Amniotic epithelial cell (primary cell): Measurements from ENCODE around the gene SKAP1.
"Not testable (repeated sequence)": the region's sequence is repeated elsewhere in the genome, so short reads cannot be mapped to it uniquely, and the experiment has no call there.

Experiments used
- DNase-seq: peaks from one replicate; pipeline ENCODE4 v3.0.0-alpha.2; 2010; ENCODE audit warnings: low read depth

The SKAP1 gene

GRCh38 chr17:48429638-48430586, at the start of gene SKAP1:
TSS of gene SKAP1 (minus strand) at chr17:48430214.
- no peak for DNase-seq

GRCh38 chr17:48479014-48479402, 49.0 kb upstream of the SKAP1 start:
- DNase-seq, result no peak

GRCh38 chr17:48478224-48479013, 48.4 kb upstream of the SKAP1 start:
- peak; percentile 45 for DNase-seq

GRCh38 chr17:48477221-48477620, 47.2 kb upstream of the SKAP1 start:
- no peak for DNase-seq

- peak; percentile 96 for DNase-seq
Observed at GRCh38 chr17:48472411-48473281, 42.6 kb upstream of the SKAP1 start.

- no peak for DNase-seq
Observed at GRCh38 chr17:48471817-48472410, 41.9 kb upstream of the SKAP1 start.

GRCh38 chr17:48470388-48471034, 40.5 kb upstream of the SKAP1 start:
- DNase-seq, result peak; percentile 79

- no peak for DNase-seq
Observed at GRCh38 chr17:48469227-48469626, 39.2 kb upstream of the SKAP1 start.

GRCh38 chr17:48468299-48468698, 38.3 kb upstream of the SKAP1 start:
- no peak for DNase-seq

- DNase-seq, result no peak
Observed at GRCh38 chr17:48465884-48466283, 35.9 kb upstream of the SKAP1 start.

GRCh38 chr17:48463526-48463925, 33.5 kb upstream of the SKAP1 start:
- no peak for DNase-seq

GRCh38 chr17:48462946-48463345, 32.9 kb upstream of the SKAP1 start:
- no peak for DNase-seq

- no peak for DNase-seq
Observed at GRCh38 chr17:48460052-48460451, 30.0 kb upstream of the SKAP1 start.

- no peak for DNase-seq
Observed at GRCh38 chr17:48459070-48459844, 29.2 kb upstream of the SKAP1 start.

- DNase-seq, result peak; percentile 41
Observed at GRCh38 chr17:48457080-48457836, 27.2 kb upstream of the SKAP1 start.

GRCh38 chr17:48456589-48456988, 26.6 kb upstream of the SKAP1 start:
- no peak for DNase-seq

GRCh38 chr17:48455791-48456190, 25.8 kb upstream of the SKAP1 start:
- no peak for DNase-seq

GRCh38 chr17:48453447-48453846, 23.4 kb upstream of the SKAP1 start:
- no peak for DNase-seq

GRCh38 chr17:48451489-48451888, 21.5 kb upstream of the SKAP1 start:
- DNase-seq, result no peak

- not testable (repeated sequence) for DNase-seq
Observed at GRCh38 chr17:48449335-48449734, 19.3 kb upstream of the SKAP1 start.
